GM12892 (cell line): Measurements from ENCODE around the gene UBE2B.

Experiments
- POLR2A ChIP-seq: IDR thresholded peaks from 2 replicates; pipeline ENCODE4 v1.6.1; 2011; ENCODE audit warnings: low read depth, low read length, control low read depth
- POLR2AphosphoS5 ChIP-seq: IDR thresholded peaks from 2 replicates; pipeline ENCODE4 v1.6.1; 2011; ENCODE audit warnings: low read depth, low read length, control low read depth
- TAF1 ChIP-seq: IDR thresholded peaks from 2 replicates; pipeline ENCODE4 v1.6.1; 2011; ENCODE audit warnings: low read depth, mild to moderate bottlenecking, control low read depth, low read length, borderline replicate concordance

GRCh38 chr5:134422791-134423365 lies 51.5 kb downstream of the UBE2B start:
- TF ChIP-seq POLR2AphosphoS5 (no peak), TAF1 (no peak), POLR2A (no peak)
